ENCODE measurements around the gene QPCTL.
A peak's percentile ranks its signal among the peaks of the same experiment; 100 is the strongest.
"Not testable (repeated sequence)": the region's sequence is repeated elsewhere in the genome, so short reads cannot be mapped to it uniquely, and the experiment has no call there.

The QPCTL gene

DNA sequence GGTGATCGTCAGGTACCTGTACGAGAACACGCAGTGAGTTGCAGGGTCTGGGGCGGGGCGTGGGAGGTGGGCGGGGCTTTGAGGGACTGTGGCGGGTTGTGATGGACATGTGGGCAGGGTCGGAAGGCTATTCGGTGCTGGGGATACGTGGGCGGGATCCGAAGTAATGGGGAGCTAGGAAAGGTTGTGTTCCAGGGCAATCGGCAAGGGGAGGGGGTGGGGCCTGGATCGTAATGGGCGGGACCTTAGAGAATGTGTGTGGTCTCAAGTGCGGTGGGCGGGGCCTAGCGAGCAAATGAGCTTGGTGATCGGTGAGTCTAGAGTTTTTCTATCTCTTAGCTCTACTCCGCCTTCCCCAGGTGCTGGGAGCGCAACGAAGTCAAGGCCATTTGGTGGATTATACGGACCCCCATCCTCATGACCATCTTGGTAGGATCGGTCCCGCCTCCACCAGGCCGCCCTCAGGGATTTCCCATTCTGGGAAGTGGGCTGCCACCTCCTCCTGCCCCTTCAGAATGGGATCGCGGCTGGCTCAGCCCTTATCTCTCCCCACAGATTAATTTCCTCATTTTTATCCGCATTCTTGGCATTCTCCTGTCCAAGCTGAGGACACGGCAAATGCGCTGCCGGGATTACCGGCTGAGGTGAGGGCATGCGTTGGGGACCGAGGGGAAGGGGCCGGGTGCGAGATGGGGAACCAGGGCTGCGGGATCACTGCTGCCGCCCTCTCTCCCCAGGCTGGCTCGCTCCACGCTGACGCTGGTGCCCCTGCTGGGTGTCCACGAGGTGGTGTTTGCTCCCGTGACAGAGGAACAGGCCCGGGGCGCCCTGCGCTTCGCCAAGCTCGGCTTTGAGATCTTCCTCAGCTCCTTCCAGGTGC, 14.9 kb upstream of the QPCTL start:
- peak; percentile 79 for DNase-seq

- DNase-seq = peak; percentile 61
These were observed 11.0 kb upstream of the QPCTL start for GRCh38 chr19:45681391-45682015.

- DNase-seq = no peak
These were observed 10.3 kb upstream of the QPCTL start for GRCh38 chr19:45682117-45682516.

- DNase-seq = no peak
These were observed 9.6 kb upstream of the QPCTL start for GRCh38 chr19:45682908-45683307.

- DNase-seq = not testable (repeated sequence)
These were observed 7.4 kb upstream of the QPCTL start for GRCh38 chr19:45685045-45685444.

DNA sequence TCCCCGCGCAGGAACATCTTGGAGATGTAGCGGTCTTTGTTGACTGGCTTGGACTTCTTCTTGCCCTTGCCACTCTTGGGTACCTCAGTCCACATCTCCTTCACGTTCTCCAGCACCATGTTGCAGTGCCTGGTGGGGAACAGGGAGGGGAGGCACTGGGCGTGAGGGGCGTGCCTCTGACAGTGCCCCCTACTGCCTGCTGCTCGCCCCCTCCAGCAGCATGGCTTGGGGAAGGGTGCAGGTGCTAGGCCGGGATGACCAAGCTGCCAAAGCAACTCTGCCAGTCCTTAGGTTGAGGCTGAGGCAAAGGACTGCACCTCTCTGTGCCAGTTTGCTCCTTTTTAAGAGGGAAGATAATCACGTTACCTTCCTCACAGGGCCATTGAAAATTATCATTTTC, 4.9 kb upstream of the QPCTL start:
- DNase-seq = no peak

DNA sequence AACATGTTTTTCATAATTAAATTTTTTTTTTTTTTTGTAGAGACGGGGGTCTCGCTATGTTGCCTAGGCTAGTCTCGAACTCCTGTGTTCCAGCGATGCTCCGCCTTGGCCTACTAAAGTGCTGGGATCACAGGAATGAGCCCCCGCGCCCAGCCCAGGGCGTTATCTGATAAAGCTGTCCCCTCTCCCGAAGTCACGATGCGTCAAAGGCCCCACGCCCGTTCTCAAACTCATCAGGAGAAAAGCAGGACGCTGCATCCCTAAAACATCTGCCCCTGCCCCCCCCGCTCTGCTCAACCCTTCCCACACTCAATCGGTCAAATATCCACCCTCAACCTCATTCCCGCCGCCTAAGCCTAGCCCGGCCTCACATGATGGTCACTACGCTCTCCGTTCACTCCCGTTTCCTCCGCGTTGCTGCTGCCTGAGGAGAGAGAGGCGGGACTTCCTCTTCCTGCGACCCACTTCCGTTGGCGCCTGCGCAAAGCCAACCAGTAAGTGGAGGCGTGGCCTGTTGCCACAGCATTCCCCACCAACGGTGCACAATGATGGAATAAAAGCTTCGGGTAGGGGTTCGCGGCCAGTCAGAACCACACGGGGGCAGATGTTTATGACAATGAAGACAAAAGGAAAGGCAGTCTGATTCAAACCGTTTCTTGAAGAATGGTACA, 815 bp upstream of the QPCTL start, which contains the start of gene SNRPD2:
Gene SNRPD2 (minus strand): TSS at position 438 of the 671 bp plus-strand sequence. CDS start 65 bp downstream, at position 373.
- DNase-seq = no peak

DNA sequence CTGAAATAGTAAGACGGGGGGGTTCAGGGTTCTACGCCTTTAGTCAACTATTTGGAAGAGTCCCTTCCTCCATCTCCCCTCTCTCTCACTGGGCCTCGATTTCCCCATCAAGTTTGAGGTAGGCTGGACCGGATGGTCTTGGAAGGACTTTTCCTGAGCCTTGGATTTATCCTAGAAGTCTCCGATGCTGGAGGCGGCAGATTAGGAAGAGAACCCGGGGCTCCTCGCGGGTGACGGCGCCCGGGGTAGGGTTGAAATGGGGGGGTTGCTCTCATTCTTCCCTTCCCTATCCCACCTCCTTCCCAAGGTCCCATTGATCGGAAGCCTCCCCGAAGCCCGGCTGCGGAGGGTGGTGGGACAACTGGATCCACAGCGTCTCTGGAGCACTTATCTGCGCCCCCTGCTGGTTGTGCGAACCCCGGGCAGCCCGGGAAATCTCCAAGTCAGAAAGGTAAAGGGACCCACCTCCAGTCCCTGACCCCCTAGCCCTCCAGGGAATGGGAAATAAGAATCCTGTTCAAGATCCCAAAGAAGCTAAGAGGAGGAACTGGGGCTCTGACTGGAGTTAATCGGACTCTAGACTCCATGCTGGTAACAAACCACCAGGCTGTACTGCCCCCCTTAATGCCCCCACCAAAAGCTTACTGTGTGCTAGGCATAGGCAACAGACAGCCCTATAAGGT, 781 bp downstream of the QPCTL start:
- peak; percentile 8 for DNase-seq

DNA sequence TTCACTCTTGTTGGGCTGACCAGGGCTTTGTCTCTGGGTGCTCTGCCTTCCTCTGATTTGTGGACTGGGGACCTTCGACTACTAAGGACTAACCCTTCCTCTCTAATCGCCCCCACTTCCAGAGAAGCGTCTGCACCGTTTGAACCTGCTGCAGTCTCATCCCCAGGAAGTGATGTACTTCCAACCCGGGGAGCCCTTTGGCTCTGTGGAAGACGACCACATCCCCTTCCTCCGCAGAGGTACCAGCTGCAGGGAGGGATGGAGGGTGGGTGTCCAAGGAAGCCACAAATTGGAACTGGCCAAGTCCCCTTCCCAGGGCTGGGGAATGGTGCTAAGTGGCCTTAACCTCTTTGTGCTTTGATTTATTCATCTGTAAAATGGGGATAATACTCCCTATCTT, 9.2 kb downstream of the QPCTL start:
- DNase-seq = no peak

GRCh38 chr19:45705115-45705514, 12.6 kb downstream of the QPCTL start:
- DNase-seq = no peak

DNA sequence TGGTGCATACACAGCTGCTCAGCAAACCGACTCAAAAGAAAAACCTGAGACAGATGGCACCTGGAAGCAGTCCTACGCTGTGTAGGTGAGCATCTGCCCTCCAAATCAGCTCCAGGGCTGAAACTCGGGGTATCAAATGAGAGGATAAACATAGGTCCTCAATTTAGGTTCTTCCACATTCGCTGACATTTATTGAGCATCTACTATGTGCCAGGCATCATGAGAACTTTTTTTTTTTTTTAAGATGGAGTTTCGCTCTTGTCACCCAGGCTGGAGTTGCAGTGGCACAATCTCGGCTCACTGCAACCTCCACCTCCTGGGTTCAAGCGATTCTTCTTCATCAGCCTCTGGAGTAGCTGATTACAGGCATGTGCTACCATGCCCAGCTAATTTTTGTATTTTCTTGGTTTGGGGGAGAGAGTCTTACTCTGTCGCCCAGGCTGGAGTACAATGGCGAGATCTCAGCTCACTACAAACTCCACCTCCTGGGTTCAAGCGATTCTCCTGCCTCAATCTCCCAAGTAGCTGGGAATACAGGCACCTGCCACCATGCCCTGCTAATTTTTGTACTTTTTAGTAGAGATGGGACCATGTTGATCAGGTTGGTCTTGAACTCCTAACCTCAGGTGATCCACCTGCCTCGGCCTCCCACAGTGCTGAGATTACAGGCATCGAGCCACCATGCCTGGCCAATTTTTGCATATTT, 13.4 kb downstream of the QPCTL start:
- DNase-seq = no peak

DNA sequence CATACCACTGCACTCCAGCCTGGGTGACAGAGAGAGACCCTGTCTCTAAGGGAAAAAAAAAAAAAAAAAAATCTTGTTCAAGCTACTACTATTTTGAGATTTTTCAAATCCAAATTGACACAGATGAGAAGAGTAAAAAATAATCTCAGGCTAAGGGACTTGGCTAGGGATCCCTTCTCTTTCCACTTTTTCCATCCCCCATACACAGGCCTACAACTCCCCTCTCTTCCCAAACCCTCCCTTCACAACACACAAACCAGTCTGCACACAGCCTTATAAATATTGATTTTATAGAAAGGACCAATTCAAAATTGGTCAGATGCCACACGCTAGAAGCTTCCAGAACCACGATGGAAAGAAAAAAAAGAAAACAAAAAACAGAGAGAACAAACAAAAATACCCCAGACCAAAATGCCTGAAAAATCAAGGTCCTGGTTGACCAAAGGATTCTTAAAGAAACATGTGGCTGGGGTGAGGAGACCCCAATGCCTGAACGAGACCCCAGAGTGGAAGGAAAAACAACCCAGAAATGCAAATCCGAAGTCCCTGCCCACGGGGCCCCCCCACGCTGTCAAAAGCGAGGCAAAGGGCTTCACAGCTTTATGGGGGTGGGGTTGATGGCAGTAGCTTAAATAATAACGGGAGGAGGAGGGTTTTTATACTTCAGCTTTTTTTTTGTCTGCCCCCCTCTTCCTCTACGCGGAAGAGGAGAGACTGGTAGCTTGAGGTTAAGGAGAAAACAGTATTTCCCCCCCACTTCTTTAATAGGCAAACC, 18.1 kb downstream of the QPCTL start:
- no peak for DNase-seq

DNA sequence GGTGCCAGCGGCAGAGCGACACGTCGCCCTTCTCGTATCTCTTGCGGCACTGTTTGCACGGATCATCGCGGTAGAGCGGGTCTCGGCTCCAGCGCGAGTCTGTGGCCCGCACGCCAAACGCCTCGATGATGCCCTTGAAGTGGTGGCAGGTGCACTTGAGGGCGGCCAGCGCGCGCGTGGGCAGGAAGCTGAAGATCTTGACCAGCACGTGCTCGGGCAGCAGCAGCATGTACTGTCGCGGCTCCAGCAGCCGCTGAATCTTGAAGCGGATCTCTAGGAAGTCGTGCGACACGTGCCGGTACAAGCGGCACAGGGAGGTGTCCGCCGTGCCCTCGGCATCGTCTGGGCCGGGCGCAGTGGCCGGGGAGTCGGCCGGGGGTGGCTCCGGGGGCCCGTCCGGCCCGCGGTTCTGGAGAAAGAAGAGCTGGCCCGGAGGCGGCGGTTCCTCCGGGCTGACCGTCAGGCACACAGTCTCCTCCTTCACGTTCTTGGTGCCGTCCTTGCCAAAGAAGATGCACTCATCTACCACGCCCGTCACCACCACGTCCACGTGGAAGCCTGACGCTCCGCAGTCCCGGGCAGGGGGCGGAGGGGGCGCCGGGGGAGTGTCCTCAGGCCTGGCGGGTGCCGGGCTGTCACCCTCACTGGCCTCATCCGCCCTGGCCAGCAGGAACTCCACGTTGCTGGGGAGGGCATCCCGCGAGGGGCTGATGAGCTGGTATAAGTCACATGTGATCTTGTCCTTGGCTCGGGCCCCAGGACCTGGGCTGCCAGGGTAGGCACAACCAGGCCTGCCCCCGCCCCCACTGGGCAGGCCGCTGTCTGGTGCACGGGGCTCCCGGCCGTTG, 19.6 kb downstream of the QPCTL start:
- DNase-seq = no peak

GRCh38 chr19:45712699-45713067, 20.2 kb downstream of the QPCTL start:
- no peak for DNase-seq

GRCh38 chr19:45713141-45713540, 20.7 kb downstream of the QPCTL start:
- no peak for DNase-seq

GRCh38 chr19:45715139-45715538, 22.7 kb downstream of the QPCTL start:
- no peak for DNase-seq

GRCh38 chr19:45716359-45717130, 24.1 kb downstream of the QPCTL start:
- peak; percentile 15 for DNase-seq

- peak; percentile 94 for DNase-seq
These were observed 24.9 kb downstream of the QPCTL start for GRCh38 chr19:45717131-45717982.

Measured in NCI-H2227 treated with DMSO at 0.1 percent for 48 hours (cell line).